GM18505 (cell line): ENCODE results near the gene PPM1L.

ENCODE experiments used
- ATAC-seq: cut with Tn5 transposase; IDR thresholded peaks from one replicate; pipeline ENCODE4 v1.9.1; 2021; ENCODE audit not compliant: unreplicated experiment
- POLR2A ChIP-seq: IDR thresholded peaks from 4 replicates; pipeline ENCODE4 v1.6.1; 2011; ENCODE audit warnings: borderline replicate concordance; ENCODE audit not compliant: insufficient read depth, insufficient read length; ENCODE audit errors: extremely low read depth

PPM1L gene

DNA sequence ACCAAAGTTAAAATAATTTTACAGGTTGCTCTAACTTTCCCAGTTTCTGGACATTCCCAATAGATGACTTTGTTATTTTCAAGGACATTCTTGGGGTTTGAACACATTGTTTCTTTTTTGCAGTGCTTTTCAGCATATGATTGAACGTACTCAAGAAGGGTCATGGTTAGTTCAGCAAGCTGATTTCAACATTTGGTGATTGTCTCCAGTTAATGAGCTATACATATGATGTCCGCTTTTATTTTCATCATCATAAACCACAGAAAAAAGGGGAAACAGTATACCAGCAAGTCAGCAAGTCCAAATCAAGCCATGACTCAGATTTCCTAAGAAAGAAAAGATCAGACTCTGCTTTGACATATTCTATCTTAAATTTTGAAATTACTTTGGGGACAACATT is 279.7 kb downstream of the PPM1L start:
- ATAC-seq = no peak
- no peak for TF ChIP-seq POLR2A

DNA sequence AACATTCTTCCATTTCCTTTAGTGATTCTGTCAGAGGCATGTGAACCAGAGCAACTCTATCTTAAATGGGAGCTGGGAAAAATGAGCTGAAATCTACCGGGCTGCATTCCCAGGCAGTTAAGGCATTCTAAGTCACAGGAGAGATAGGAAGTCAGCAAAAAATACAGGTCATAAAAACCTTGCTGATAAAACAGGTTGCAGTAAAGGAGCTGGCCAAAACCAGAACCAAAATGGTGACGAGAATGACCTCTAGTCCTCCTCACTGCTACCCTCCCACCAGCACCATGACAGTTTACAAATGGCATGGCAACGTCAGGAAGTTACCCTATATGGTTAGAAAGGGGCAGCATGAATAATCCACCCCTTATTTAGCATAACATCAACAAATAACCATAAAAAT is 282.7 kb downstream of the PPM1L start:
- TF ChIP-seq POLR2A = no peak
- ATAC-seq = no peak

DNA sequence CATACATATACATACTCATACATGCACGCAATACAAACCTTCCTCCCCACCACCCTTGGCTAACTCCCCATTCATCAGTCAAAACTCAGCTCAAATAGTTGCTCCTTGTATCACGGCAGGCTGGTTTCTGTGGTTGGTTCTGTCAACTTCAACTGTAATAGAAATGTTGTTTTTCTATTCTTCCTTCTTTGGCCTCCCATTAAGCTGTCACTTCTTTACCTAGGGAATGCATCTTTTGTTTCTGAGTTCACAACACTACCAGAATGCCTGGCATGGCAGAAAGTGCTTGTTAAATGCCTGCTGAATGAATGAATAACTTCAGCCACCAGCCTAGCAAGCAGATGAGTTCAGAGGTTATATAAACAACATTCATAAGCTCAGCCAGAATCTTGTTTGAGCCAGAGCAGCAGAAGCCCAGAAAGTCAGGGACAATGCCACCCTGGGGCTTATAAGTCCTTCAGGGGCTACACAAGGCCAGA is 286.0 kb downstream of the PPM1L start:
- ATAC-seq = peak; percentile 77
- no peak for TF ChIP-seq POLR2A

DNA sequence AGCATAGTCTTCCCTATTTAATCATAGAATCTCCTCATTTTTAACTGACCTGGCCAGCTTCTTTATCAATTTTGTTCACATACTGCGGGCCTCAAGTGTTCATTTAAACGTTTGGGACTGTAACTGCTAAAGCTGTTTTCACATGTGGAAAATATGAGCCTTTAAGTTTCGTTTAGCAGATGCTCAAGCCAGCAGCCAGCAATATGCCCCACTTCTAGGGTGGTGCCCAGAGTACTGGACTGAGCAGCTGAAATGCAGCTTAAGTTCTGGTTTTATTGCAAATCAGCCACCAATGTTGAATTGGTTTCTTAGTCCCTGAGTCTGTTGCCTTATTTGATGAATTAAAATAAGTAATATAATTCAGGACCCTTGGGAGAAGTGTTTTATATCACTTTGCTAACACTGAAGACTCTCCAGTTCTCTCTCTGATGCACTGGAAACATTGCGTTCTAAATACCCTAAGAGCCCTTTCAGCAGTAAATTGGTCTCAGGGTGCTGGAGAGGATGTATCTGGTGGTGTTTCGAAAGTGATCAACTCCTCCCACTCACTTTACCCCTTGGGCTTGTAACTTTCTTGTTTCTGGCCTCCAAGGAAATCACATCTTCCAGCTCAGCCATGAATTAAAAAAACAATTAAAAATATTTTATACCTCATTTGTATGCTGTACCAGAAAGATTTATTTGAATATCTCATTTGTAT is 287.5 kb downstream of the PPM1L start:
- no peak for TF ChIP-seq POLR2A
- peak; percentile 80 for ATAC-seq

- ATAC-seq = no peak
- TF ChIP-seq POLR2A = no peak
These were observed 293.7 kb downstream of the PPM1L start for GRCh38 chr3:161049683-161050248.

DNA sequence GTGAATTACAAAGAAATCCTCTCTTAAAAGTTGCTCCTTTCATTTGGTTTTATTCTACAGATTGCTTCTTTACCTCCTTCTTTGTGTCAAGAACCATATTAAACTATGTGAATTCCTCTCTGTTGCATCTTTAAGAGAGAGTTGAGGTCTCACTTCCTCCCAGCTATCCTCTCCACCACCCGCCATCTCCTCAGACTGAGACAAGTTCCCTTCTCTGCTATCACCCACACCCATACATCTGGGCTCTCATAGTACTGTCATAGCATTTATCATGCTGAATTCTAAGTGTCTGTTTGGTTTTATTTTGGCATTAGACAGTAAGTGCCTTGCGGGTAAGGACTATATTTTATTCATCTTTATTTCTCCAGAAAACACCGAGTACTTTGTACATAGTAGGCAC is 294.9 kb downstream of the PPM1L start:
- no peak for TF ChIP-seq POLR2A
- ATAC-seq = peak; percentile 56

GRCh38 chr3:161051856-161052255 is 295.8 kb downstream of the PPM1L start:
- no peak for ATAC-seq
- TF ChIP-seq POLR2A = no peak

GRCh38 chr3:161054860-161055604 is 299.0 kb downstream of the PPM1L start:
- no peak for ATAC-seq
- TF ChIP-seq POLR2A = no peak

DNA sequence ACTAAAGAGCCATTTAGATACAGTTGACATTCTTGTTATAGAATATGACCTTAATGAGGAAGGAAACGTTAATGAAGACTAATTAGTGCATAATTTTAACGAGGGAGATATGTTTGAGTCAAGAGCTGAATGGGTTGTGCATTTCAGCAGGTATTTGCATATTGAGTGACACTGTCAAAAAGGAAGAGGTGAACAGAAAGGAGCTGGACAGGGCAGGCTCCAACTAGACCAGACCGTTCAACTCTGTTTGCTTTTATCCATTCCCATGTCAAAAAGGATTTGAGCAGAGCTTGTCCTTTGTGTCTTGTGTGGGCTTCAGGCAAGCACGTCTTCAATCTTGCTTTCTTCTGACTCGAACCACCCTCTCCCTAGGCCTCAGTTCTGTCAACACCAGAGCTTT is 308.4 kb downstream of the PPM1L start:
- TF ChIP-seq POLR2A = no peak
- ATAC-seq = no peak

DNA sequence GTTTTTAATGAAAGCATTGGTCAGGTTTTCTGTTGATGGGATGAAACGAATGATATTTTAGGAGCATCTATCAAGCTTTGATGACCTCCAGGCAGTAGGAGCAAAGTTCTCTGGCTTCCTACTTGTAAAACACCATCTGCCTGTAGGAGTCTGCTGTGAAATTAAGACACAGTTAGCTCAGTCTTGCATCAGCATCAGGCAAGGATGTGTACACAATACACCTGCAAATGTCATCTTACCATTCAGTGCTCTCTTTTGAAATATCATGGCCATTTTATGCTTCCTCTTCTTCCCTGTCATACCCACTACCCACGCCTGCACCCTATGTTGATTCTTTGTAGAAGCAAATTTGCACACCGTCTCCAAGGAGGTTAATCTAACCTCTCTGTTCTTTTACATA is 310.9 kb downstream of the PPM1L start:
- no peak for TF ChIP-seq POLR2A
- no peak for ATAC-seq

GRCh38 chr3:161067335-161067734 is 311.3 kb downstream of the PPM1L start:
- no peak for TF ChIP-seq POLR2A
- ATAC-seq = peak; percentile 31

DNA sequence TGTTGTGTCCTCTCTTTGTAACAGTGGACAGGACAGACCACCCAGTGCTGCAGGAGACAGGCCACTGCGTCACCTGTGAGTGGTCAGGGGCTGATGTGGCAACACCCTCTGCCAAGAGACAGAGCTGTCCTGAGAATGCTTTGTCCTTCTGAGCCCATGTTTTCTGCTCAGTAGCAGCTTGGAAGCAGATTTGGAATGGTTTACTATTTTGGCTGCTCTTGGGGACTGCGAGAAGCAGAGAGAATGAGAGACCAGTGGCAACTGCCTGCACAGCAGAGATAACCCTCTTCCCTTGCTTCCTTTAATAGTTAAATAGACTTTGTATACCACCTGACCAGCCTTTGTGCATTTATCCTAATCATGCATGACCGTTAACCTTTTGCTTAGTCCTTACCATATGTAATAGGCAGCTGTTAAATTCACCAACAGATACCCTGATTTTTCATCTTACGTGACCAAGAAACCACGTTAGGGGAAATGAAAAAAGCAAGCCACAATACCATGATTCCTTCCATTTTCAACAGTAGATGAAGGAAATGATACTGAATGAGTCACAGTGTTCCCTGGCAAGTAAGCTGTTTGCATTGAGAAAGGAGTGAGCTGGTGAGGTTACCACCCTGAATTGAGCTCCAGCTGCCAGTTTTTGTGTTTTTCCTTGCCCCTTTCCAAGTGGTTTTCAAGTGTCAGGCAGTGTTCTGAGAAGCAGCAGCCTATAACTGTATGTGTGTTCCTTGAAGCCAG is 313.6 kb downstream of the PPM1L start:
- peak; percentile 95 for ATAC-seq
- TF ChIP-seq POLR2A = no peak

DNA sequence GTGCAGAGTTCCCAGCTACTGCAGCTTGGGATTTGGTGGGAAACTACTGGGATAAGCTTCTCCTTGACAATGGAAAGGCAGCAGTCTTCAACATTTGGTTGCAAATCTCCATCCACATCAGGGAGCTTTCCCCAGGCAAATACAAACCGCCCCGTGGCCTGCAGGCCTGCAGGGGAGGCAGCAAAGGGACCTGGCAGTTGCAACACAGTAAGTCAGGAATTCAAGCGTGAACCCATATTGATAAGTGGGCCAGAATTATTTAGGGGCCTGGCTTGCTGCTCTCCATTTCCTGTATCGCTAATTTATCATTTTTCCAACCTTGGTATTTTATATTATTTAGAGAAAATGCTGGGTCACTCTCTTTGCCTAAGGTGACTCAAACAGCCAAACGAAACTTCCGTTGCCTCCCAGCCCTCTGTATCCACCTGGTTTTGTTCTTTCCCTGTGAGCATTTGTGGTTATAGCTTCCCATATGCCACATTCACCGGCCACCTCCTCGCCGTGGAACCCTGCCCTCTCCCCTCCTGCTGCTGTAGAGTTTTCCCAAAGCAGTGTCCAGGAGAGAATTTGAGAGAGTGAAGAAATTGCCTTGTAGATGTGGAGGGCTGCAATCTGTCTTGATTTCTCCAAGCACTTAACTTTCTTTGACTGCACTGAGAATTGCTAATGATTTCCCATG is 314.4 kb downstream of the PPM1L start:
- TF ChIP-seq POLR2A = no peak
- ATAC-seq = no peak
